ENCODE results near the gene TTN.

- TF ChIP-seq CTCF (conservative IDR thresholded peaks at IDR 0.05; ENCODE audit: low read length) (no peak), EZH2phosphoT487 (IDR thresholded peaks at IDR 0.05; ENCODE audit: borderline replicate concordance) (no peak)
Measured at GRCh38 chr2:178508646-178509045, 298.6 kb downstream of the TTN start.
